ENCODE measurements around the gene EBF4.

Gene EBF4

GRCh38 chr20:2760952-2761305 is 68.3 kb downstream of the EBF4 start:
- peaks cover 6% of the 10 kb centered on the region for H3K4me1 ChIP-seq (ENCODE audit: insufficient read depth, low read length, poor library complexity, severe bottlenecking)
- H3K9ac ChIP-seq (ENCODE audit: low read depth, low read length, poor library complexity, severe bottlenecking) = no peak overlapping the region
- no peak overlapping the region for H3K4me3 ChIP-seq (ENCODE audit: low read length, poor library complexity, severe bottlenecking)
- no peaks in the 10 kb centered on the region for H3K9me3 ChIP-seq (ENCODE audit: insufficient read depth, low read depth, low read length)
- H3K36me3 ChIP-seq (ENCODE audit: insufficient read depth, low read length) = no peaks in the 10 kb centered on the region
- no peak overlapping the region for H2AFZ ChIP-seq (ENCODE audit: low read length)
- H3F3A ChIP-seq (ENCODE audit: low read depth) = no peaks in the 10 kb centered on the region
- H3K4me2 ChIP-seq (ENCODE audit: low read depth, low read length, poor library complexity, severe bottlenecking) = no peak overlapping the region
- no peaks in the 10 kb centered on the region for H3K27me3 ChIP-seq (ENCODE audit: insufficient read depth, low read length, poor library complexity, severe bottlenecking)
- TF ChIP-seq CTCF (conservative IDR thresholded peaks at IDR 0.05; ENCODE audit: low read length) = no peak
- no peak for TF ChIP-seq EZH2phosphoT487 (IDR thresholded peaks at IDR 0.05; ENCODE audit: borderline replicate concordance)
- no peaks in the 10 kb centered on the region for H4K20me1 ChIP-seq (ENCODE audit: insufficient read depth, low read length, poor library complexity, severe bottlenecking)
- H3K9me2 ChIP-seq (replicated peaks; ENCODE audit: low read depth, low read length) = no peaks in the 10 kb centered on the region
- no peaks in the 10 kb centered on the region for H3K79me2 ChIP-seq (ENCODE audit: insufficient read depth, low read length)

- Histone ChIP-seq H3K4me3 (ENCODE audit: low read length, poor library complexity, severe bottlenecking) (no peak overlapping the region), H3K79me2 (ENCODE audit: insufficient read depth, low read length) (no peaks in the 10 kb centered on the region), H3K4me1 (ENCODE audit: insufficient read depth, low read length, poor library complexity, severe bottlenecking) (peaks cover 6% of the 10 kb centered on the region), H3K9me3 (ENCODE audit: insufficient read depth, low read depth, low read length) (no peaks in the 10 kb centered on the region), H3K27me3 (ENCODE audit: insufficient read depth, low read length, poor library complexity, severe bottlenecking) (no peaks in the 10 kb centered on the region), H3K36me3 (ENCODE audit: insufficient read depth, low read length) (no peaks in the 10 kb centered on the region), H3K4me2 (ENCODE audit: low read depth, low read length, poor library complexity, severe bottlenecking) (no peak overlapping the region), H4K20me1 (ENCODE audit: insufficient read depth, low read length, poor library complexity, severe bottlenecking) (no peaks in the 10 kb centered on the region), H3K9ac (ENCODE audit: low read depth, low read length, poor library complexity, severe bottlenecking) (no peak overlapping the region), H3F3A (ENCODE audit: low read depth) (no peaks in the 10 kb centered on the region), H3K9me2 (replicated peaks; ENCODE audit: low read depth, low read length) (no peaks in the 10 kb centered on the region), H2AFZ (ENCODE audit: low read length) (no peak overlapping the region)
- TF ChIP-seq EZH2phosphoT487 (IDR thresholded peaks at IDR 0.05; ENCODE audit: borderline replicate concordance) = no peak
- no peak for TF ChIP-seq CTCF (conservative IDR thresholded peaks at IDR 0.05; ENCODE audit: low read length)
Measured at GRCh38 chr20:2761885-2762284, 69.3 kb downstream of the EBF4 start.

GRCh38 chr20:2762578-2763131 is 70.1 kb downstream of the EBF4 start:
- H4K20me1 ChIP-seq (ENCODE audit: insufficient read depth, low read length, poor library complexity, severe bottlenecking) = no peaks in the 10 kb centered on the region
- no peaks in the 10 kb centered on the region for H3K9me3 ChIP-seq (ENCODE audit: insufficient read depth, low read depth, low read length)
- peaks cover 6% of the 10 kb centered on the region for H3K4me1 ChIP-seq (ENCODE audit: insufficient read depth, low read length, poor library complexity, severe bottlenecking)
- H3K4me3 ChIP-seq (ENCODE audit: low read length, poor library complexity, severe bottlenecking) = no peak overlapping the region
- no peaks in the 10 kb centered on the region for H3K9me2 ChIP-seq (replicated peaks; ENCODE audit: low read depth, low read length)
- H3F3A ChIP-seq (ENCODE audit: low read depth) = no peaks in the 10 kb centered on the region
- TF ChIP-seq CTCF (conservative IDR thresholded peaks at IDR 0.05; ENCODE audit: low read length) (no peak), EZH2phosphoT487 (IDR thresholded peaks at IDR 0.05; ENCODE audit: borderline replicate concordance) (no peak)
- no peaks in the 10 kb centered on the region for H3K36me3 ChIP-seq (ENCODE audit: insufficient read depth, low read length)
- H3K27me3 ChIP-seq (ENCODE audit: insufficient read depth, low read length, poor library complexity, severe bottlenecking) = no peaks in the 10 kb centered on the region
- H3K79me2 ChIP-seq (ENCODE audit: insufficient read depth, low read length) = no peaks in the 10 kb centered on the region
- H3K9ac ChIP-seq (ENCODE audit: low read depth, low read length, poor library complexity, severe bottlenecking) = no peak overlapping the region
- no peak overlapping the region for H2AFZ ChIP-seq (ENCODE audit: low read length)
- H3K4me2 ChIP-seq (ENCODE audit: low read depth, low read length, poor library complexity, severe bottlenecking) = no peak overlapping the region

Measured in Loucy (cell line).